ENCODE data around the gene MEA1.
"Not testable (repeated sequence)": the region's sequence is repeated elsewhere in the genome, so short reads cannot be mapped to it uniquely, and the experiment has no call there.

Gene MEA1

DNA sequence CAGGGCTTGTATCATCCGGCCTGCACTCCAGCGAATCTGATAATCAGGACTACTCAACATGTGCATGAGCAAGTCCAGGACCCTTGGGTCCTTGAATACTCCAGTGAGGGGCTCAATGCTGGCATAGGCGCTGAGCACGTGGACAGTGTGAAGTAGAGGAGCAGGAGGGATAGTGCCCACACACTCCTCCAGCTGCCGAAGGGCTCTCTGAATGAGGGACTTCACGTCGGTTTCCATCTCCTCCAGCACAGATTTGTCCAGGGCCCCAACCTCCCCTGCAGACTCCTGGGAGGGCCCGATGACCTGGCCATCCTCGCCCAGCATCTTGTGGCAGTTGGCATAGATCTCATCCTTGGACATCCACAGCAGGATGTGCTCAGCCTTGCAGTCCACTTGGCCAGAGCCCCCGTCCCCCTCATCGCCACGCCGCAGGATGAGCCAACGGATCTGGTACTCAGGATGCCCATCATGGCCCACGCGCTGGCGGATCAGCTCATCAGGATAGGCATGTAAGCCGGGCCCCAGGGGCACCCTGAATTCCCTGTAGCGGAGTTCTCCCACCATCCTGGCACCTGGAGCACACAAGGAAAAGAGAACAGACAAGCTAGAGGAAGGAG lies 38.6 kb upstream of the MEA1 start:
- Histone ChIP-seq H3K4me1 (ENCODE audit: insufficient read depth, low read length) (peaks cover 12% of the 10 kb centered on the region), H3K36me3 (ENCODE audit: insufficient read depth, low read length) (peaks cover 41% of the 10 kb centered on the region), H3K4me3 (ENCODE audit: low read length) (peak overlapping the region; percentile 56), H3K27me3 (ENCODE audit: insufficient read depth, low read length) (no peaks in the 10 kb centered on the region), H2AFZ (ENCODE audit: low read depth, low read length) (no peak overlapping the region), H3K9me3 (ENCODE audit: low read length) (no peaks in the 10 kb centered on the region)

GRCh38 chr6:43050981-43051380 lies 37.2 kb upstream of the MEA1 start:
- Histone ChIP-seq H3K27me3 (ENCODE audit: insufficient read depth, low read length) (no peaks in the 10 kb centered on the region), H3K9me3 (ENCODE audit: low read length) (no peaks in the 10 kb centered on the region), H3K36me3 (ENCODE audit: insufficient read depth, low read length) (peaks cover 50% of the 10 kb centered on the region), H3K4me3 (ENCODE audit: low read length) (no peak overlapping the region), H3K4me1 (ENCODE audit: insufficient read depth, low read length) (peaks cover 12% of the 10 kb centered on the region), H2AFZ (ENCODE audit: low read depth, low read length) (no peak overlapping the region)

GRCh38 chr6:43047998-43048397 lies 34.3 kb upstream of the MEA1 start:
- Histone ChIP-seq H3K27me3 (ENCODE audit: insufficient read depth, low read length) (no peaks in the 10 kb centered on the region), H2AFZ (ENCODE audit: low read depth, low read length) (no peak overlapping the region), H3K9me3 (ENCODE audit: low read length) (no peaks in the 10 kb centered on the region), H3K4me3 (ENCODE audit: low read length) (no peak overlapping the region), H3K4me1 (ENCODE audit: insufficient read depth, low read length) (peaks cover 1% of the 10 kb centered on the region), H3K36me3 (ENCODE audit: insufficient read depth, low read length) (peaks cover 67% of the 10 kb centered on the region)

GRCh38 chr6:43045371-43045930 lies 31.7 kb upstream of the MEA1 start:
- no peaks in the 10 kb centered on the region for H3K9me3 ChIP-seq (ENCODE audit: low read length)
- H3K27me3 ChIP-seq (ENCODE audit: insufficient read depth, low read length), result no peaks in the 10 kb centered on the region
- H3K36me3 ChIP-seq (ENCODE audit: insufficient read depth, low read length), result peaks cover 71% of the 10 kb centered on the region
- H3K4me3 ChIP-seq (ENCODE audit: low read length), result no peak overlapping the region
- H3K4me1 ChIP-seq (ENCODE audit: insufficient read depth, low read length), result no peaks in the 10 kb centered on the region
- H2AFZ ChIP-seq (ENCODE audit: low read depth, low read length), result no peak overlapping the region

DNA sequence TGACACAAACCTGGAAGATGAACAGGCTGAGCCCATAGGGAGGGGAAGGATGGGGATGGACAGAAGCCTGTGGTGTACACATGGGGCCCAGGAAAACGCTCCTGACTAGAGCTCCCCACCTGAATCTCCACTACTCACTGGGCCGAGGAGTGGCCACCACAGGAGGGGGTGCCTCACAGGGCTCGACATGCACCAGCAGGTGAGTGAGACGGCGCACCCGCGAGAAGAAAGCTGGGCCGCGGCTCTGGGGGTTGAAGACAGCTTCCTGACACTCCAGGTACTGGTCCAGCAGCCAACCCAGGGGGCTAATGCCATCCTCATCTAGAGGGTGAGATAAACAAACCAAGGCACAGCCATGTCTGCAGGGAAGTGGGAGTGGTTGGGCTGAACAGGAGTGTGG lies 29.6 kb upstream of the MEA1 start:
- H3K4me1 ChIP-seq (ENCODE audit: insufficient read depth, low read length), result no peaks in the 10 kb centered on the region
- H2AFZ ChIP-seq (ENCODE audit: low read depth, low read length), result no peak overlapping the region
- peaks cover 73% of the 10 kb centered on the region for H3K36me3 ChIP-seq (ENCODE audit: insufficient read depth, low read length)
- no peaks in the 10 kb centered on the region for H3K27me3 ChIP-seq (ENCODE audit: insufficient read depth, low read length)
- no peak overlapping the region for H3K4me3 ChIP-seq (ENCODE audit: low read length)
- no peaks in the 10 kb centered on the region for H3K9me3 ChIP-seq (ENCODE audit: low read length)

- H3K36me3 ChIP-seq (ENCODE audit: insufficient read depth, low read length), result peaks cover 74% of the 10 kb centered on the region
- not testable (repeated sequence) for H3K9me3 ChIP-seq (ENCODE audit: low read length); H3K27me3 ChIP-seq (ENCODE audit: insufficient read depth, low read length); H2AFZ ChIP-seq (ENCODE audit: low read depth, low read length); H3K4me1 ChIP-seq (ENCODE audit: insufficient read depth, low read length); H3K4me3 ChIP-seq (ENCODE audit: low read length)
Measured at GRCh38 chr6:43041475-43041874, 27.7 kb upstream of the MEA1 start.

- no peaks in the 10 kb centered on the region for H3K9me3 ChIP-seq (ENCODE audit: low read length)
- H3K36me3 ChIP-seq (ENCODE audit: insufficient read depth, low read length), result peaks cover 71% of the 10 kb centered on the region
- H3K4me1 ChIP-seq (ENCODE audit: insufficient read depth, low read length), result no peaks in the 10 kb centered on the region
- H2AFZ ChIP-seq (ENCODE audit: low read depth, low read length), result no peak overlapping the region
- no peaks in the 10 kb centered on the region for H3K27me3 ChIP-seq (ENCODE audit: insufficient read depth, low read length)
- no peak overlapping the region for H3K4me3 ChIP-seq (ENCODE audit: low read length)
Measured at GRCh38 chr6:43040542-43041257, 27.0 kb upstream of the MEA1 start.

GRCh38 chr6:43038727-43039126 lies 25.0 kb upstream of the MEA1 start:
- no peaks in the 10 kb centered on the region for H3K4me1 ChIP-seq (ENCODE audit: insufficient read depth, low read length)
- peaks cover 66% of the 10 kb centered on the region for H3K36me3 ChIP-seq (ENCODE audit: insufficient read depth, low read length)
- no peaks in the 10 kb centered on the region for H3K9me3 ChIP-seq (ENCODE audit: low read length)
- no peaks in the 10 kb centered on the region for H3K27me3 ChIP-seq (ENCODE audit: insufficient read depth, low read length)
- H2AFZ ChIP-seq (ENCODE audit: low read depth, low read length), result no peak overlapping the region
- no peak overlapping the region for H3K4me3 ChIP-seq (ENCODE audit: low read length)

DNA sequence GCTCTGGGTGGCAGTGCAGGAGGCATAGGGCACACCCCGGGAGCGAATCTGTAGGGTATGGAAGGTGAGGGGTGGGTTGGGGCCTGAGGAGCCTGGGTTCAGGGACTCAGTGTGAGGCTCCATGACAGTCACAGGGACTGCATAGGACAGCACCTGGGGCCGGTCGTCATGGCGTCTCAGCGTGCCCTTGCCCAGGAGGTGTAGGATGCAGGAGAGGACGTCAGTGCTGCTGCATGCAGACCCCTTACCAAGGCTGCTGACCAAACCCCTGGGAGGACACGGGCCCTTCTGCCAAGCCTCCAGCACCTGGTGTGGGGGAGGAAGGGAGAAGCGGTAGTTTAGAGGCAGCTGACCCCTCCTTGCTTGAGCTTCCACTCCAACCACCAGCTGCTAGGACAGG lies 24.0 kb upstream of the MEA1 start:
- peaks cover 64% of the 10 kb centered on the region for H3K36me3 ChIP-seq (ENCODE audit: insufficient read depth, low read length)

GRCh38 chr6:43037197-43037596 lies 23.5 kb upstream of the MEA1 start:
- Histone ChIP-seq H3K4me1 (ENCODE audit: insufficient read depth, low read length) (no peaks in the 10 kb centered on the region), H3K9me3 (ENCODE audit: low read length) (no peaks in the 10 kb centered on the region), H2AFZ (ENCODE audit: low read depth, low read length) (no peak overlapping the region), H3K27me3 (ENCODE audit: insufficient read depth, low read length) (no peaks in the 10 kb centered on the region), H3K4me3 (ENCODE audit: low read length) (no peak overlapping the region), H3K36me3 (ENCODE audit: insufficient read depth, low read length) (peaks cover 66% of the 10 kb centered on the region)

More for the DNA sequence above, 24.0 kb upstream of the MEA1 start:
- Histone ChIP-seq H2AFZ (ENCODE audit: low read depth, low read length) (no peak overlapping the region), H3K4me1 (ENCODE audit: insufficient read depth, low read length) (no peaks in the 10 kb centered on the region), H3K27me3 (ENCODE audit: insufficient read depth, low read length) (no peaks in the 10 kb centered on the region), H3K4me3 (ENCODE audit: low read length) (no peak overlapping the region), H3K9me3 (ENCODE audit: low read length) (no peaks in the 10 kb centered on the region)

DNA sequence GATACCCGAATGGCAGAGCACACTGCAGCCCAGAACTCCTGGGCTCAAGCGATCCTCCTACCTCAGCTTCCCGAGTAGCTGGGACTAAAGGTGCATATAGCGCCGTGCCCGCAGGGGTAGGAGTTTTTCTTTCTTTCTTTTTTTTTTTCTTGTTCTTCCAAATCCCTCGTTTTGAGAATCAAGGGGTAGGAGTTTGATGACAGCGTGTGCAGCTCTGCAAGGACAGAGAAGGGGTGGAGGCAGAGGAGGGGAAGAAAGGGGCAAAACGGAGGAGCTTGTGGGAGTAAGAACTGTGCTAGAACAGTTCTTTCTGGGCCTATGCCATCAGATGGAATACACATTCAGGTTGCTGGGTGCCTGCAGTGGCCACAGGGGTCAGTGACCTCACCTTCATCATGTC lies 23.0 kb upstream of the MEA1 start:
- H2AFZ ChIP-seq (ENCODE audit: low read depth, low read length), result no peak overlapping the region
- no peaks in the 10 kb centered on the region for H3K4me1 ChIP-seq (ENCODE audit: insufficient read depth, low read length)
- H3K27me3 ChIP-seq (ENCODE audit: insufficient read depth, low read length), result no peaks in the 10 kb centered on the region
- peaks cover 71% of the 10 kb centered on the region for H3K36me3 ChIP-seq (ENCODE audit: insufficient read depth, low read length)
- H3K9me3 ChIP-seq (ENCODE audit: low read length), result no peaks in the 10 kb centered on the region
- no peak overlapping the region for H3K4me3 ChIP-seq (ENCODE audit: low read length)

DNA sequence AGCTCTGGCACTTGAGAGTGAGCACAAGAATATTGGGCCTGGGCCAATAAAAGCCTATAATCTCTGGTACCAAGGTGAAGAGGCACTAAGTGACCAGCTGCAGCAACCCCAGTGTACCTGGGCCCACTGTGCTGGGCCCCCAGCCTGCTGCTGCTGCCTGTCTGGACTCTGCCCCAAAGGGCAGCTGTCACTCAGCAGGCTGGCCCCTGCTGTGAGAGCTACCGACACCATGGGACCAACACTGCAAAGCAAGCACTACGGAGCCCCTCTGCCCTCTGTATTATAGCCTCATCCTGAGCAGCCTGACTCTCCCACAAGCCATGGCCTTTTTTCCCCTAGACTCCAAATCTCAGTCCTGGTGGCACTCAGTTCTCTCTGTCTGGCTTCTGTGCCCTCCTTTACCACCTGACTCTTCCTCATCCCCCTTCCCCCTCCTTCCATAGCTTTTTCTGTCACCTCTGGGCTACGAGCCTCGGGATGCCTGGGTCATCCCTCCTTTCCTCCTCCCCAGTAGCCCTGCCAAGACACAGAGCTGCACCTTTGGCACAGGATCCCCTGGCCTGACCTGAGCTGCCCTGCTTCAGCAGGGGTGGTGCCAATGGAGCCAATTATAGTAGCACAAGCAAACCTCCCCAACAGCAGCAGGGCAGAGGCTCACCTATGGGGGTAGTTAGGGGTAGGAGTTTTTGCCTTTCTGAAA lies 21.9 kb upstream of the MEA1 start:
- H2AFZ ChIP-seq (ENCODE audit: low read depth, low read length), result no peak overlapping the region
- no peaks in the 10 kb centered on the region for H3K27me3 ChIP-seq (ENCODE audit: insufficient read depth, low read length)
- peaks cover 70% of the 10 kb centered on the region for H3K36me3 ChIP-seq (ENCODE audit: insufficient read depth, low read length)
- no peak overlapping the region for H3K4me3 ChIP-seq (ENCODE audit: low read length)
- no peaks in the 10 kb centered on the region for H3K4me1 ChIP-seq (ENCODE audit: insufficient read depth, low read length)
- H3K9me3 ChIP-seq (ENCODE audit: low read length), result no peaks in the 10 kb centered on the region

GRCh38 chr6:43034190-43034525 lies 20.4 kb upstream of the MEA1 start:
- Histone ChIP-seq H3K36me3 (ENCODE audit: insufficient read depth, low read length) (peaks cover 67% of the 10 kb centered on the region), H3K9me3 (ENCODE audit: low read length) (no peaks in the 10 kb centered on the region), H3K4me1 (ENCODE audit: insufficient read depth, low read length) (no peaks in the 10 kb centered on the region), H2AFZ (ENCODE audit: low read depth, low read length) (no peak overlapping the region), H3K27me3 (ENCODE audit: insufficient read depth, low read length) (no peaks in the 10 kb centered on the region), H3K4me3 (ENCODE audit: low read length) (no peak overlapping the region)

Data from neuron (in vitro differentiated cells).